NT2/D1 (cell line): Measurements from ENCODE around the gene PPP1R7.

ENCODE experiments used
- DNase-seq: peaks from one replicate; pipeline ENCODE4 v3.0.0-alpha.2; 2011; ENCODE audit warnings: low read depth, low spot score
- H3K27me3 ChIP-seq: 2 replicates; pipeline ENCODE4 v1.6.0; 2011; ENCODE audit warnings: mild to moderate bottlenecking; ENCODE audit not compliant: insufficient read length, insufficient read depth
- H3K36me3 ChIP-seq: 2 replicates; pipeline ENCODE4 v1.6.1; 2011; ENCODE audit warnings: mild to moderate bottlenecking, low read length, mixed read lengths; ENCODE audit not compliant: insufficient read depth, insufficient read length
- H3K4me1 ChIP-seq: 2 replicates; pipeline ENCODE4 v1.5.1; 2011; ENCODE audit not compliant: insufficient read depth, insufficient read length
- H3K4me3 ChIP-seq: 2 replicates; pipeline ENCODE4 v1.5.1; 2011; ENCODE audit warnings: low read depth; ENCODE audit not compliant: insufficient read length
- H3K9ac ChIP-seq: 2 replicates; pipeline ENCODE4 v1.6.0; 2011; ENCODE audit warnings: low read depth; ENCODE audit not compliant: insufficient read length
- H3K9me3 ChIP-seq: 2 replicates; pipeline ENCODE4 v1.5.1; 2011; ENCODE audit warnings: mild to moderate bottlenecking, low read length; ENCODE audit not compliant: insufficient read depth
- SUZ12 ChIP-seq: IDR thresholded peaks from 2 replicates; pipeline ENCODE4 v1.6.1; 2011; ENCODE audit not compliant: insufficient read length, insufficient read depth; ENCODE audit errors: extremely low read depth
- YY1 ChIP-seq: IDR thresholded peaks from 2 replicates; pipeline ENCODE4 v1.6.1; 2011; ENCODE audit not compliant: insufficient read length, insufficient read depth
- ZNF274 ChIP-seq: IDR thresholded peaks from 2 replicates; pipeline ENCODE4 v1.6.1; 2011; ENCODE audit warnings: mild to moderate bottlenecking, low read depth, low read length

The PPP1R7 gene

GRCh38 chr2:241137276-241138190, 12.7 kb upstream of the PPP1R7 start:
- Histone ChIP-seq H3K9ac (no peak overlapping the region), H3K27me3 (no peaks in the 10 kb centered on the region), H3K4me1 (no peaks in the 10 kb centered on the region), H3K9me3 (no peaks in the 10 kb centered on the region), H3K4me3 (no peak overlapping the region), H3K36me3 (peaks cover 70% of the 10 kb centered on the region)
- no peak for TF ChIP-seq ZNF274
- no peak for TF ChIP-seq SUZ12
- no peak for TF ChIP-seq YY1
- DNase-seq = no peak

GRCh38 chr2:241138471-241138870, 11.8 kb upstream of the PPP1R7 start:
- no peak for DNase-seq
- no peak overlapping the region for H3K4me3 ChIP-seq
- no peaks in the 10 kb centered on the region for H3K27me3 ChIP-seq
- no peaks in the 10 kb centered on the region for H3K4me1 ChIP-seq
- peaks cover 65% of the 10 kb centered on the region for H3K36me3 ChIP-seq
- TF ChIP-seq ZNF274 = no peak
- TF ChIP-seq SUZ12 = no peak
- TF ChIP-seq YY1 = no peak
- no peak overlapping the region for H3K9ac ChIP-seq
- no peaks in the 10 kb centered on the region for H3K9me3 ChIP-seq

GRCh38 chr2:241139531-241140444, 10.5 kb upstream of the PPP1R7 start:
- TF ChIP-seq ZNF274 = no peak
- no peak for TF ChIP-seq SUZ12
- TF ChIP-seq YY1 = no peak
- H3K9ac ChIP-seq = no peak overlapping the region
- H3K27me3 ChIP-seq = no peaks in the 10 kb centered on the region
- peaks cover 66% of the 10 kb centered on the region for H3K36me3 ChIP-seq
- no peaks in the 10 kb centered on the region for H3K9me3 ChIP-seq
- no peak for DNase-seq
- H3K4me1 ChIP-seq = no peaks in the 10 kb centered on the region
- H3K4me3 ChIP-seq = no peak overlapping the region

DNA sequence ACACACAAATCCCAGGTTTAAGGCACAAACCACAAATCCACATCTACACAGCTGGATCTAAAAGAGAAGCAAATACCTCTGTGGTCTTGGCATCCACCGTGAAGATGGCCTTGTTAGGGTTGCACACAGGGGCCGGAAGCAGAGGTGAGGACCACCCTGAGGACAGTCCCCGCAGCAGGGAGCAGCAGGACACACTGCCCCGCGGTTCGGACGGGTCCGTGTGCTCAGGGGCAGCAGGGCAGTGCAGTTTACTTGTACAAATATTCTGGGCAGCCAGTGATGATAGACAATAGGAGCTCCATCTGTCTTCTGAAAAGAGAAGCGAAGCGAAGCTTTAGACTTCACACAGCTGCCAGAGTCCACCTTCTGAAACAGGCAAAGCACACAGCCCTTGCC, 9.8 kb upstream of the PPP1R7 start:
- Histone ChIP-seq H3K9me3 (no peaks in the 10 kb centered on the region), H3K4me3 (no peak overlapping the region), H3K4me1 (no peaks in the 10 kb centered on the region), H3K36me3 (peaks cover 62% of the 10 kb centered on the region), H3K9ac (no peak overlapping the region), H3K27me3 (no peaks in the 10 kb centered on the region)
- DNase-seq = no peak
- no peak for TF ChIP-seq YY1
- no peak for TF ChIP-seq SUZ12
- TF ChIP-seq ZNF274 = no peak

- Histone ChIP-seq H3K36me3 (peaks cover 54% of the 10 kb centered on the region), H3K4me3 (no peak overlapping the region), H3K4me1 (no peaks in the 10 kb centered on the region), H3K9ac (no peak overlapping the region), H3K9me3 (no peaks in the 10 kb centered on the region), H3K27me3 (no peaks in the 10 kb centered on the region)
- no peak for TF ChIP-seq ZNF274
- no peak for TF ChIP-seq YY1
- DNase-seq = no peak
These were observed 9.0 kb upstream of the PPP1R7 start for GRCh38 chr2:241141214-241141770.

- Histone ChIP-seq H3K4me1 (no peaks in the 10 kb centered on the region), H3K9ac (no peak overlapping the region), H3K4me3 (no peak overlapping the region), H3K27me3 (no peaks in the 10 kb centered on the region), H3K36me3 (peaks cover 47% of the 10 kb centered on the region), H3K9me3 (no peaks in the 10 kb centered on the region)
- DNase-seq = no peak
- TF ChIP-seq SUZ12 (no peak), ZNF274 (no peak), YY1 (no peak)
These were observed 8.2 kb upstream of the PPP1R7 start for GRCh38 chr2:241142063-241142462.

- H3K9ac ChIP-seq = no peak overlapping the region
- H3K4me1 ChIP-seq = no peaks in the 10 kb centered on the region
- peaks cover 42% of the 10 kb centered on the region for H3K36me3 ChIP-seq
- H3K4me3 ChIP-seq = no peak overlapping the region
- H3K9me3 ChIP-seq = no peaks in the 10 kb centered on the region
- H3K27me3 ChIP-seq = peaks cover under 1% of the 10 kb centered on the region
- TF ChIP-seq YY1 = no peak
- TF ChIP-seq SUZ12 = no peak
- no peak for TF ChIP-seq ZNF274
- no peak for DNase-seq
These were observed 7.7 kb upstream of the PPP1R7 start for GRCh38 chr2:241142593-241142992.
